CMK (cell line): ENCODE results near the gene ZNF883.

ENCODE experiments used
- DNase-seq: peaks from one replicate; pipeline ENCODE4 v3.0.0-alpha.2; 2010; ENCODE audit warnings: low read depth

ZNF883 gene

GRCh38 chr9:112917987-112918362 is 94.0 kb downstream of the ZNF883 start:
- DNase-seq = no peak

GRCh38 chr9:112917047-112917986 is 94.7 kb downstream of the ZNF883 start:
- DNase-seq = no peak

DNA sequence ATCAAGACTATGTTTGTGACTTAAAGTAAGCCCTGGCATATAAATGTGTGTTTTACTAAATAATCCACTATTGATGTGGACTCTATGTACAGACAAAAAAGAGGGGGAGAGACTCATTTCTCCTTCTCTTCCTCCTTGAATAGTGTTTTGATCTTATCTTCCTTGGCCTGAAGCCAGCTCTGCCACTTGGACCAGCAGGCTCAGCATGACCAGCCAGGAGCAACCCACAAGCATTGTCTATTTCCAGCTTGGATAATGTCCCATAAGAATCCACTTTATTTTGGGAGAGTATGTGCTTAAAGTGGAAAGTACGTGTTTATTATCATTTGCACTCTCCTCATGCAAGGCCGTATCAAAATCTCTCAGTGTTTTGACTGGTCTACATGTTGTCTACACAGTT is 97.5 kb downstream of the ZNF883 start:
- DNase-seq = no peak

DNA sequence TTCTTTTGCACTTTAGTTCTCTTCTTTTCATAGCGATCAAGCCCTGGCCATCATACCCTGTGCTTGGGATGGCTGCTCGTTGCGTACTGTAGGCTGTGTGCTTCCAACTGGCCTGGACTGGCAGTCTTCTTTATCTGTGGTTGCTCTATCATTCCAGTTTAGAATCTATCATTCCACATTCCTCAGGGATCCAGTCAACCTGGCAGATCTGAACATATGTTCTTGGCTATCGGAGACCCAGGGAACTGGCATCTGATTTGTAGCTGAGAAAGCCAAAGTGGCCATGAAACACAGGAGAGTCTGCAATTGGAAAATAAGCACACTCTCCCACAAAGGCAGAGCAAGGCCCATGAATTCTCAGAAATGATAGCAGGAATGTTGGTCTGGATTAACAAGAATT is 98.7 kb downstream of the ZNF883 start:
- DNase-seq = no peak

DNA sequence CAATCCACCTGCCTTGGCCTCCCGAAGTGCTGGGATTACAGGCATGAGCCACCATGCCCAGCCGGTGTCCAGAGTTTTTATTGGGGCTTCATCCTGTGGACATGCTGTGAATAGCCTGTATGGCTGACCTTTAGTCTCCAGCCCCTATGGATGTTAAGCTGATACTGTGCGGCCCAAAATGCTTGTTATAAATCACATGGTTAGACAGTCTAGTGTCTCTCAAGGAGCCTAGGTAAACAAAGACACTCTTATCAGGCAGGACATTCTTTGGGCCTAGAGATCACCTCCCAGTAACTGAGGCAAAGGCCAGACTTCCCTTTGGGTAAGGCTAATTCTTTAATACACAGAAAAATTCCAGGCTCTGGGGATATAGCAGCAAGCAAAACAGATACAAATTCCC is 99.4 kb downstream of the ZNF883 start:
- DNase-seq = no peak

GRCh38 chr9:112911736-112912135 is 100.3 kb downstream of the ZNF883 start:
- no peak for DNase-seq
